Measurements from ENCODE around the gene FKBP1B. TPM values are rescaled to one million over a fixed set of nuclear protein-coding genes. Genes with fewer than 3 reads are reported as not detected.

Gene FKBP1B
- total RNA-seq, 1 donor, result 6.0 TPM

GRCh38 chr2:24045511-24046508 is 3.7 kb upstream of the FKBP1B start:
- H3K4me3 ChIP-seq (ENCODE audit: low read depth, low read length), result peak overlapping the region; percentile 81
- no peak for TF ChIP-seq CTCF (IDR thresholded peaks at IDR 0.05; ENCODE audit: insufficient read depth, low read depth, low read length)

GRCh38 chr2:24046599-24046929 is 3.0 kb upstream of the FKBP1B start:
- no peak for TF ChIP-seq CTCF (IDR thresholded peaks at IDR 0.05; ENCODE audit: insufficient read depth, low read depth, low read length)
- DNase-seq (ENCODE audit: low read depth), result no peak
- H3K4me3 ChIP-seq (ENCODE audit: low read depth, low read length), result peak overlapping the region; percentile 81

More at GRCh38 chr2:24045511-24046508, 3.7 kb upstream of the FKBP1B start:
- no peak for DNase-seq (ENCODE audit: low read depth)

- DNase-seq (ENCODE audit: low read depth), result peak; percentile 99
- no peak for TF ChIP-seq CTCF (IDR thresholded peaks at IDR 0.05; ENCODE audit: insufficient read depth, low read depth, low read length)
- peak within 1 kb of the TSS; percentile 81 for H3K4me3 ChIP-seq (ENCODE audit: low read depth, low read length)
These were observed 2.4 kb upstream of the FKBP1B start, which contains the start of gene WDCP for GRCh38 chr2:24046930-24047702. Gene WDCP (minus strand): TSS chr2:24047391. CDS start chr2:24039494, 7,897 bp downstream.

GRCh38 chr2:24047703-24048033 is 1.9 kb upstream of the FKBP1B start:
- TF ChIP-seq CTCF (IDR thresholded peaks at IDR 0.05; ENCODE audit: insufficient read depth, low read depth, low read length), result no peak
- H3K4me3 ChIP-seq (ENCODE audit: low read depth, low read length), result no peak overlapping the region
- no peak for DNase-seq (ENCODE audit: low read depth)

- DNase-seq (ENCODE audit: low read depth), result no peak
- no peak for TF ChIP-seq CTCF (IDR thresholded peaks at IDR 0.05; ENCODE audit: insufficient read depth, low read depth, low read length)
- H3K4me3 ChIP-seq (ENCODE audit: low read depth, low read length), result peak overlapping the region; percentile 73
These were observed 614 bp upstream of the FKBP1B start for GRCh38 chr2:24048769-24049484.
